Measurements from ENCODE around the gene KMT5B.

KMT5B gene

GRCh38 chr11:68215524-68216170, 2.6 kb upstream of the KMT5B start:
- DNase-seq, result no peak

- no peak for DNase-seq
Measured at GRCh38 chr11:68215087-68215445, 2.0 kb upstream of the KMT5B start.

- DNase-seq, result no peak
Measured at GRCh38 chr11:68214173-68215086, 1.3 kb upstream of the KMT5B start.

GRCh38 chr11:68213555-68214172, 568 bp upstream of the KMT5B start:
- DNase-seq, result peak; percentile 58

GRCh38 chr11:68212421-68213134, 518 bp downstream of the KMT5B start:
- DNase-seq, result peak; percentile 22

GRCh38 chr11:68211546-68211945, 1.6 kb downstream of the KMT5B start:
- no peak for DNase-seq

- DNase-seq, result no peak
Measured at GRCh38 chr11:68206211-68206610, 6.9 kb downstream of the KMT5B start.

- DNase-seq, result no peak
Measured at GRCh38 chr11:68204402-68204801, 8.7 kb downstream of the KMT5B start.

GRCh38 chr11:68202165-68202564, 10.9 kb downstream of the KMT5B start:
- no peak for DNase-seq

- no peak for DNase-seq
Measured at GRCh38 chr11:68201492-68201891, 11.6 kb downstream of the KMT5B start.

- no peak for DNase-seq
Measured at GRCh38 chr11:68200639-68201038, 12.5 kb downstream of the KMT5B start.

- no peak for DNase-seq
Measured at GRCh38 chr11:68199295-68199987, 13.7 kb downstream of the KMT5B start.

GRCh38 chr11:68196219-68196618, 16.9 kb downstream of the KMT5B start:
- DNase-seq, result no peak

GRCh38 chr11:68194675-68195294, 18.3 kb downstream of the KMT5B start:
- DNase-seq, result no peak

- no peak for DNase-seq
Measured at GRCh38 chr11:68193018-68193417, 20.1 kb downstream of the KMT5B start.

- DNase-seq, result no peak
Measured at GRCh38 chr11:68191661-68192579, 21.2 kb downstream of the KMT5B start.

- DNase-seq, result no peak
Measured at GRCh38 chr11:68189888-68190287, 23.2 kb downstream of the KMT5B start.

GRCh38 chr11:68189082-68189481, 24.0 kb downstream of the KMT5B start:
- DNase-seq, result no peak

- no peak for DNase-seq
Measured at GRCh38 chr11:68186061-68186460, 27.0 kb downstream of the KMT5B start.

- no peak for DNase-seq
Measured at GRCh38 chr11:68181719-68182451, 31.2 kb downstream of the KMT5B start.

Measured in DMS 273 treated with DMSO at 0.1 percent for 48 hours (cell line).